A549 (cell line): ENCODE data around the gene DTX1.

Experiments
- POLR2A ChIP-seq: IDR thresholded peaks from 2 replicates; pipeline ENCODE4 v1.6.1; 2012; ENCODE audit warnings: mild to moderate bottlenecking, low read length
- ZNF302 ChIP-seq: fragments of 250-450 bp; sonication (Bioruptor Pico); IDR thresholded peaks from 2 replicates; pipeline ENCODE4 v1.9.0; 2021; ENCODE audit warnings: inconsistent platforms, mild to moderate bottlenecking, moderate library complexity

DNA sequence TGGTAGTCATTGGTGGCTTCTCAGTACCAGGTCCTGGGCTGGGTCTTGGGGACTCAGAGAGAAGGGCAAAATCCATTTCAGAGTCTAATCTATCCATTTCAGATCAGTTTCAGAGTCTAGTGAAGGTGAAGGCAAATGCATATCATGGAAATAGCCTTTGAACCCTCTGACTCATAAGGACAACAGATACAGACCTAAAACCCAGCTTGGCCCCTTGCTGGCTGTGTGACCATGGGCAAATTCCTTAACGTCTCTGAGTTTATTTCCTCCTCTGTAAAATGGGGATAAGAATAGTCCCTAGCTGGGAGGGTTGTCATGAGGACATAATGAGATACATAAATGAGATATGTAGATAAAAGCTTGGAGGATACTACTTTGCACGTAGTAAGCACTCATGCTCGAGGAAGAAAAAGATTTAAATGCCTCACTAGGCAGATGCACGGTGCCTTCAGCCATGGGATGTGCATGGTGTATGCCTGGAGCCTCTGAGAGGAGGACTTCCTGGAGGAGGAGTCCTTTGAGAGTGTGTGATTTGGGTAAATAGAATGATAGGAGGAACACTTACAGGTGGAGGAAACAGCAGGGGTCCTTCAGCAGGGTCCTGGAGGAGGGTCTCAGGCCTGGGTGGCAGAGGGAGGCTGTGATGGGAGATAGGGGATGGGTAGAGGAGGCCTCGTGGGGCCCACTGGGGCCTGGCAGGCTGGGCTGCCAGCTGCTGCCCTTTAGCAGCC, 8.0 kb downstream of the DTX1 start:
- no peak for TF ChIP-seq ZNF302 (CRISPR knock-in tag)
- TF ChIP-seq POLR2A = no peak
